CD14-positive monocyte (primary cell): Measurements from ENCODE around the gene GAS7. TPM values are rescaled to one million over a fixed set of nuclear protein-coding genes. Genes with fewer than 3 reads are reported as not detected.
A peak's percentile ranks its signal among the peaks of the same experiment; 100 is the strongest.

ENCODE experiments used
- DNase-seq, 3 donors: peaks; one replicate each; pipeline ENCODE4 v3.0.0-alpha.2; 2011 to 2022
- H2AFZ ChIP-seq: 2 replicates; pipeline ENCODE4 v1.6.0; 2012; ENCODE audit warnings: mild to moderate bottlenecking, low read depth, low read length, inconsistent platforms; ENCODE audit not compliant: insufficient read depth, poor library complexity, severe bottlenecking
- H3K27ac ChIP-seq, 2 donors: 1 replicate in 1 of 2; 2 replicates in 1 of 2; pipeline ENCODE4 v1.5.1; 2012 to 2013; ENCODE audit warnings: low read length in 2 of 2, control low read depth in 1 of 2, inconsistent platforms in 1 of 2, low read depth in 1 of 2, mild to moderate bottlenecking in 1 of 2
- H3K27me3 ChIP-seq, 2 donors: one replicate each; pipeline versions ENCODE4 v1.6.0 to v1.6.1; 2011 to 2013; ENCODE audit warnings: low read length in 2 of 2; ENCODE audit not compliant: control insufficient read depth in 2 of 2, insufficient read depth in 2 of 2
- H3K36me3 ChIP-seq, 2 donors: replicated peaks in 1 of 2; 1 replicate in 1 of 2; 2 replicates in 1 of 2; pipeline versions ENCODE4 v1.5.1 to v1.6.1; 2012 to 2013; ENCODE audit warnings: low read length in 2 of 2, control low read depth in 1 of 2, inconsistent platforms in 1 of 2, mild to moderate bottlenecking in 1 of 2; ENCODE audit not compliant: insufficient read depth in 2 of 2, control insufficient read depth in 1 of 2
- H3K4me1 ChIP-seq, 2 donors: 1 replicate in 1 of 2; 2 replicates in 1 of 2; pipeline versions ENCODE4 v1.5.1 to v1.6.1; 2012 to 2013; ENCODE audit warnings: low read length in 2 of 2, control low read depth in 1 of 2, inconsistent platforms in 1 of 2, mild to moderate bottlenecking in 1 of 2, moderate library complexity in 1 of 2; ENCODE audit not compliant: insufficient read depth in 2 of 2, control insufficient read depth in 1 of 2
- H3K4me2 ChIP-seq: replicated peaks from 2 replicates; pipeline ENCODE3; 2012; ENCODE audit warnings: low read length, moderate library complexity, mild to moderate bottlenecking; ENCODE audit not compliant: poor library complexity, severe bottlenecking; ENCODE audit errors: extremely low read depth
- H3K4me3 ChIP-seq, 3 experiments: fragments of 200-600 bp in 1 of 3; sonication (generic) in 1 of 3; replicated peaks in 1 of 3; 1 replicate in 2 of 3; 2 replicates in 1 of 3; pipeline ENCODE4 v1.5.1; 2011 to 2013; ENCODE audit warnings: low read length in 3 of 3, mild to moderate bottlenecking in 3 of 3, control low read depth in 2 of 3, low read depth in 2 of 3, inconsistent platforms in 1 of 3, moderate library complexity in 1 of 3
- H3K79me2 ChIP-seq: 2 replicates; pipeline ENCODE4 v1.6.0; 2012; ENCODE audit warnings: mild to moderate bottlenecking, control low read depth, inconsistent platforms, low read length, moderate library complexity; ENCODE audit not compliant: insufficient read depth
- H3K9ac ChIP-seq: 2 replicates; pipeline ENCODE4 v1.6.0; 2017; ENCODE audit warnings: low read length, mild to moderate bottlenecking; ENCODE audit not compliant: insufficient read depth, poor library complexity, severe bottlenecking
- H3K9me3 ChIP-seq, 2 donors: replicated peaks in 1 of 2; 1 replicate in 1 of 2; 2 replicates in 1 of 2; pipeline versions ENCODE4 v1.5.1 to v1.6.1; 2012 to 2013; ENCODE audit warnings: low read length in 2 of 2, control low read depth in 1 of 2; ENCODE audit not compliant: control insufficient read depth in 1 of 2, insufficient read depth in 1 of 2
- H4K20me1 ChIP-seq: 2 replicates; pipeline ENCODE4 v1.6.0; 2012; ENCODE audit warnings: mild to moderate bottlenecking, low read length, control low read depth, moderate library complexity; ENCODE audit not compliant: insufficient read depth
- H3K27ac Mint-ChIP-seq, 7 donors: one replicate each; pipeline ENCODE4 v1.8.0; 2020; ENCODE audit warnings: mild to moderate bottlenecking in 7 of 7, mixed read lengths in 7 of 7, moderate library complexity in 6 of 7, inconsistent platforms in 2 of 7
- H3K27me3 Mint-ChIP-seq, 3 donors: one replicate each; pipeline ENCODE4 v1.8.0; 2021 to 2022; ENCODE audit warnings: low read depth in 3 of 3, mild to moderate bottlenecking in 3 of 3, mixed read lengths in 3 of 3, moderate library complexity in 3 of 3, inconsistent platforms in 1 of 3
- H3K36me3 Mint-ChIP-seq, 2 donors: one replicate each; pipeline ENCODE4 v1.8.0; 2020; ENCODE audit warnings: mixed read lengths in 2 of 2, inconsistent platforms in 1 of 2, mild to moderate bottlenecking in 1 of 2
- H3K4me1 Mint-ChIP-seq: one replicate; pipeline ENCODE4 v1.8.0; 2020; ENCODE audit warnings: mild to moderate bottlenecking, mixed read lengths
- H3K4me3 Mint-ChIP-seq, 2 donors: one replicate each; pipeline ENCODE4 v1.8.0; 2020; ENCODE audit warnings: mild to moderate bottlenecking in 2 of 2, mixed read lengths in 2 of 2, moderate library complexity in 1 of 2
- H3K9me3 Mint-ChIP-seq, 7 donors: one replicate each; pipeline ENCODE4 v1.8.0; 2020 to 2022; ENCODE audit warnings: mixed read lengths in 7 of 7, mild to moderate bottlenecking in 6 of 7, moderate library complexity in 6 of 7, inconsistent platforms in 2 of 7
- CTCF ChIP-seq: fragments of 200-600 bp; IDR thresholded peaks from one replicate; pipeline ENCODE4 v1.8.0; 2022; ENCODE audit warnings: antibody characterized with exemption, mild to moderate bottlenecking
- WGBS: methylation state at CpG from one replicate; pipeline ENCODE4 v1.1.5; 2013; ENCODE audit warnings: missing lambda C conversion rate; ENCODE audit not compliant: insufficient coverage; 5-methylcytosine and 5-hydroxymethylcytosine counted together
- intact Hi-C, 2 donors: fragments of 100-400 bp; cut with micrococcal nuclease; formaldehyde crosslinking; loops; one replicate each; pipeline versions ENCODE4 v1.15.0 to v1.15.1; 2023
- polyA plus RNA-seq, 3 donors: library from polyadenylated mRNA; depleted of rRNA in 1 of 3; unstranded in 2 of 3; stranded (reverse) in 1 of 3; fragments of 300-500 nt in 2 of 3; fragments of >200 nt in 1 of 3; fragmentation: Illumina TruSeq in 2 of 3; gene quantifications; 1 replicate in 2 of 3; 2 replicates in 1 of 3; pipeline ENCODE4 v1.2.3, GENCODE V29; 2012 to 2021

Gene GAS7
- polyA plus RNA-seq, 3 donors: 53.1 to 91.9 (median 66.6) TPM

DNA sequence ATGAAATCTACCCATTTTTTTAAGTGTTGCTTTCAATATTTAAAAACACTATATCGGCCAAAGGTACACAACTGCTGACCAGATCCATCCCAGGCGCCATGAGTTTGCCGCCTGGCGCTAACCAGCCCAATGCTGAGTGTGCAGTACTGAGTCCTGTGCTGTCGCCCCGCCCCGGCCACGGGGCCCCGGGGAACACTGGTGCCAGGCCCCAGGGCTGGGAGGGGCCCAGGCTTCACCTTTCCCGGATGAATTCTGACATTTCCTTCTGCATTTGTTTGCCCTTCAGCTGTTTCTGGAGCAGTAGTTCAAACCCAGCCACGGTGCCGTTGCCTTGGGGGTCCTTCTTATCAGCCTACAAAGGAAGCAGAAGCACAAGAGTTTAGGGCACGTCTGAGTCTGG lies 255.5 kb downstream of the GAS7 start:
- Histone ChIP-seq H3K27me3 (no peaks in the 10 kb centered on the region), H3K4me1 (no peaks in the 10 kb centered on the region), H2AFZ (no peak overlapping the region), H3K79me2 (no peaks in the 10 kb centered on the region), H4K20me1 (peaks cover 96% of the 10 kb centered on the region), H3K9ac (no peak overlapping the region), H3K9me3 (peaks cover 11 to 21% of the 10 kb centered on the region in 2 donors), H3K27ac (no peak overlapping the region), H3K36me3 (peaks cover 93 to 100% of the 10 kb centered on the region in 2 donors), H3K4me2 (no peak overlapping the region), H3K4me3 (no peak overlapping the region)
- 52% methylated on average over 13 of the region's 13 CpGs for WGBS
- TF ChIP-seq CTCF: no peak
- no peaks in the 10 kb centered on the region for H3K27me3 Mint-ChIP-seq
- H3K36me3 Mint-ChIP-seq: peaks cover 85 to 99% of the 10 kb centered on the region in 2 donors
- H3K27ac Mint-ChIP-seq: peak overlapping the region in 3 of 7 donors; percentile 28 to 76 (median 58)
- H3K9me3 Mint-ChIP-seq: peaks cover 18 to 29% (median 21%) of the 10 kb centered on the region in 7 donors
- no peak overlapping the region for H3K4me3 Mint-ChIP-seq
- intact Hi-C loops: no loop called here
- H3K4me1 Mint-ChIP-seq: no peaks in the 10 kb centered on the region
- DNase-seq: no peak

- H4K20me1 ChIP-seq: peaks cover 96% of the 10 kb centered on the region
- Mint-ChIP-seq H3K4me1 (no peaks in the 10 kb centered on the region), H3K36me3 (peaks cover 85 to 99% of the 10 kb centered on the region in 2 donors)
Measured at GRCh38 chr17:9941305-9941704, 257.1 kb downstream of the GAS7 start.

More at GRCh38 chr17:9941305-9941704, 257.1 kb downstream of the GAS7 start:
- Mint-ChIP-seq H3K4me3 (no peak overlapping the region), H3K27me3 (no peaks in the 10 kb centered on the region), H3K27ac (no peak overlapping the region), H3K9me3 (peaks cover 18 to 29% (median 21%) of the 10 kb centered on the region in 7 donors)
- H3K4me2 ChIP-seq: no peak overlapping the region
- TF ChIP-seq CTCF: no peak
- no peaks in the 10 kb centered on the region for H3K4me1 ChIP-seq
- H3K4me3 ChIP-seq: no peak overlapping the region
- peaks cover 11 to 21% of the 10 kb centered on the region in 2 donors for H3K9me3 ChIP-seq
- 99% methylated on average over 10 of the region's 13 CpGs for WGBS
- peaks cover 99 to 100% of the 10 kb centered on the region in 2 donors for H3K36me3 ChIP-seq
- H3K27me3 ChIP-seq: no peaks in the 10 kb centered on the region
- intact Hi-C loops: no loop called here
- no peak overlapping the region for H3K27ac ChIP-seq
- H2AFZ ChIP-seq: no peak overlapping the region
- no peak overlapping the region for H3K9ac ChIP-seq
- H3K79me2 ChIP-seq: no peaks in the 10 kb centered on the region
- DNase-seq: no peak
